Liver (tissue), 9 donors: ENCODE measurements around the gene TBXT. TPM values are rescaled to one million over a fixed set of nuclear protein-coding genes. Genes with fewer than 3 reads are reported as not detected.

ENCODE experiments used
- DNase-seq: peaks from one replicate; pipeline ENCODE4 v3.0.0-alpha.2; 2017; ENCODE audit warnings: low spot score
- H3K27ac ChIP-seq, 2 donors: one replicate each; pipeline ENCODE4 v1.7.0; 2013; ENCODE audit warnings: inconsistent platforms in 2 of 2, low read length in 2 of 2, control low read depth in 1 of 2, low read depth in 1 of 2, mild to moderate bottlenecking in 1 of 2
- H3K27me3 ChIP-seq, 4 donors: one replicate each; pipeline versions ENCODE4 v1.6.1 to v1.7.0; 2013; ENCODE audit warnings: low read length in 3 of 4, inconsistent platforms in 1 of 4, mild to moderate bottlenecking in 1 of 4, moderate library complexity in 1 of 4; ENCODE audit not compliant: control insufficient read depth in 4 of 4, insufficient read depth in 4 of 4
- H3K36me3 ChIP-seq, 4 donors: one replicate each; pipeline versions ENCODE4 v1.6.1 to v1.7.0; 2013; ENCODE audit warnings: low read length in 3 of 4, mild to moderate bottlenecking in 3 of 4, low read depth in 1 of 4, moderate library complexity in 1 of 4; ENCODE audit not compliant: control insufficient read depth in 4 of 4, insufficient read depth in 3 of 4
- H3K4me1 ChIP-seq, 4 donors: one replicate each; pipeline versions ENCODE4 v1.6.1 to v1.7.0; 2013; ENCODE audit warnings: low read length in 3 of 4, mild to moderate bottlenecking in 3 of 4, moderate library complexity in 1 of 4; ENCODE audit not compliant: control insufficient read depth in 4 of 4, insufficient read depth in 4 of 4
- H3K4me3 ChIP-seq, 3 donors: one replicate each; pipeline versions ENCODE4 v1.6.1 to v1.7.0; 2013; ENCODE audit warnings: low read length in 3 of 3, control low read depth in 1 of 3, low read depth in 1 of 3, mild to moderate bottlenecking in 1 of 3
- H3K9ac ChIP-seq, 2 donors: one replicate each; pipeline ENCODE4 v1.7.0; 2013; ENCODE audit warnings: low read length in 2 of 2, mild to moderate bottlenecking in 2 of 2, moderate library complexity in 2 of 2, control low read depth in 1 of 2, low read depth in 1 of 2
- H3K9me3 ChIP-seq, 4 donors: one replicate each; pipeline versions ENCODE4 v1.6.1 to v1.7.0; 2013; ENCODE audit warnings: low read length in 3 of 4; ENCODE audit not compliant: control insufficient read depth in 4 of 4
- ATF3 ChIP-seq: IDR thresholded peaks from 2 replicates; pipeline ENCODE4 v1.6.1; 2016; ENCODE audit warnings: antibody characterized with exemption
- CTCF ChIP-seq: fragments of 150-350 bp; IDR thresholded peaks from 2 replicates; pipeline ENCODE4 v1.5.1; 2017; ENCODE audit warnings: improper control_type of control experiment, low read depth, low read length; ENCODE audit not compliant: missing input control
- EGR1 ChIP-seq, 2 donors: IDR thresholded peaks; 2 replicates each; pipeline ENCODE4 v1.6.1; 2016 to 2018; ENCODE audit warnings: antibody characterized with exemption in 2 of 2, low read depth in 2 of 2
- FOXA1 ChIP-seq: IDR thresholded peaks from 2 replicates; pipeline ENCODE4 v1.6.1; 2016; ENCODE audit warnings: antibody characterized with exemption
- FOXA2 ChIP-seq: IDR thresholded peaks from 2 replicates; pipeline ENCODE4 v1.6.1; 2016; ENCODE audit warnings: antibody characterized with exemption
- GABPA ChIP-seq, 2 donors: IDR thresholded peaks in 1 of 2; conservative IDR thresholded peaks in 1 of 2; 2 replicates each; pipeline ENCODE4 v1.6.1; 2016; ENCODE audit warnings: antibody characterized with exemption in 2 of 2, mild to moderate bottlenecking in 1 of 2, moderate library complexity in 1 of 2
- HNF4A ChIP-seq, 2 donors: conservative IDR thresholded peaks; 2 replicates each; pipeline ENCODE4 v1.6.1; 2016; ENCODE audit warnings: antibody characterized with exemption in 2 of 2, mild to moderate bottlenecking in 2 of 2
- HNF4G ChIP-seq: IDR thresholded peaks from 2 replicates; pipeline ENCODE4 v1.6.1; 2016; ENCODE audit warnings: antibody characterized with exemption
- JUND ChIP-seq, 2 donors: IDR thresholded peaks; 2 replicates each; pipeline ENCODE4 v1.6.1; 2016; ENCODE audit warnings: antibody characterized with exemption in 2 of 2
- MAX ChIP-seq: IDR thresholded peaks from 2 replicates; pipeline ENCODE4 v1.6.1; 2016; ENCODE audit warnings: antibody characterized with exemption
- NR2F2 ChIP-seq: IDR thresholded peaks from 2 replicates; pipeline ENCODE4 v1.6.1; 2016; ENCODE audit warnings: antibody characterized with exemption
- RAD21 ChIP-seq, 2 donors: IDR thresholded peaks; 2 replicates each; pipeline ENCODE4 v1.6.1; 2016; ENCODE audit warnings: antibody characterized with exemption in 2 of 2, mild to moderate bottlenecking in 2 of 2
- REST ChIP-seq: IDR thresholded peaks from 2 replicates; pipeline ENCODE4 v1.6.1; 2016; ENCODE audit warnings: antibody characterized with exemption, mild to moderate bottlenecking
- RXRA ChIP-seq, 2 donors: IDR thresholded peaks; 2 replicates each; pipeline ENCODE4 v1.6.1; 2017 to 2018; ENCODE audit warnings: antibody characterized with exemption in 2 of 2, mild to moderate bottlenecking in 1 of 2
- SP1 ChIP-seq: IDR thresholded peaks from 2 replicates; pipeline ENCODE4 v1.6.1; 2018; ENCODE audit warnings: antibody characterized with exemption, mild to moderate bottlenecking
- TAF1 ChIP-seq: conservative IDR thresholded peaks from 2 replicates; pipeline ENCODE4 v1.6.1; 2016; ENCODE audit warnings: antibody characterized with exemption, mild to moderate bottlenecking
- YY1 ChIP-seq: IDR thresholded peaks from 2 replicates; pipeline ENCODE4 v1.6.1; 2016; ENCODE audit warnings: antibody characterized with exemption, mild to moderate bottlenecking
- ZBTB33 ChIP-seq: IDR thresholded peaks from 2 replicates; pipeline ENCODE4 v1.6.1; 2016; ENCODE audit warnings: antibody characterized with exemption
- WGBS: extraction: QIAGEN DNeasy Blood & Tissue Kit; methylation state at CpG from one replicate; pipeline ENCODE4 v1.1.7; 2013; 5-methylcytosine and 5-hydroxymethylcytosine counted together
- polyA plus RNA-seq, 2 donors: library from polyadenylated mRNA; stranded (reverse) in 1 of 2; unstranded in 1 of 2; fragments of 200-250 nt in 1 of 2; fragments of >200 nt in 1 of 2; fragmentation: Nextera tagmentation in 1 of 2; extraction: Ambion mirVana in 1 of 2; gene quantifications; one replicate each; pipeline versions ENCODE4 v1.2.1 to v1.2.3, GENCODE V29; 2013 to 2015
- total RNA-seq, 2 donors: library from RNA; depleted of rRNA; stranded (reverse); fragments of >200 nt; gene quantifications; one replicate each; pipeline ENCODE4 v1.2.3, GENCODE V29; 2014
- donor health status: healthy.
- donor health status: healthy.
- donor health status: healthy.
- donor health status: healthy.
- donor health status: healthy.

The TBXT gene
- total and polyA plus RNA-seq, 4 donors = not detected

- Histone ChIP-seq H3K9ac (no peak overlapping the region), H3K9me3 (peaks cover 1 to 10% (median 6%) of the 10 kb centered on the region in 4 donors), H3K27ac (no peak overlapping the region), H3K36me3 (no peaks in the 10 kb centered on the region), H3K4me1 (no peaks in the 10 kb centered on the region), H3K4me3 (no peak overlapping the region), H3K27me3 (peaks cover 0 to 9% (median 1%) of the 10 kb centered on the region in 4 donors)
- DNase-seq = no peak
- TF ChIP-seq FOXA2 (no peak), MAX (no peak), EGR1 (IDR thresholded peaks at IDR 0.05; ENCODE audit: low read depth in 2 of 2) (no peak), YY1 (no peak), RXRA (IDR thresholded peaks at IDR 0.05) (no peak), GABPA (IDR thresholded peaks at IDR 0.05 in 1 of 2, conservative IDR thresholded peaks at IDR 0.05 in 1 of 2) (no peak), RAD21 (IDR thresholded peaks at IDR 0.05) (no peak), ZBTB33 (no peak), REST (no peak), HNF4A (conservative IDR thresholded peaks at IDR 0.05) (no peak), JUND (IDR thresholded peaks at IDR 0.05) (no peak), SP1 (no peak), NR2F2 (no peak), ATF3 (no peak), CTCF (no peak), TAF1 (no peak), FOXA1 (no peak)
- WGBS = 76% methylated on average over 5 of the region's 5 CpGs
Measured at GRCh38 chr6:166145751-166146150, 21.9 kb downstream of the TBXT start.

GRCh38 chr6:166143011-166143410 is 24.6 kb downstream of the TBXT start:
- Histone ChIP-seq H3K27ac (no peak overlapping the region), H3K4me1 (no peaks in the 10 kb centered on the region), H3K4me3 (no peak overlapping the region), H3K9me3 (no peaks in the 10 kb centered on the region), H3K36me3 (no peaks in the 10 kb centered on the region), H3K9ac (no peak overlapping the region), H3K27me3 (peaks cover 0 to 3% (median 1%) of the 10 kb centered on the region in 4 donors)
- no peak for DNase-seq
- 46% methylated on average over 2 of the region's 2 CpGs for WGBS
- TF ChIP-seq HNF4G = no peak
- no peak for TF ChIP-seq TAF1
- no peak for TF ChIP-seq NR2F2
- no peak for TF ChIP-seq HNF4A (conservative IDR thresholded peaks at IDR 0.05)
- no peak for TF ChIP-seq JUND (IDR thresholded peaks at IDR 0.05)
- TF ChIP-seq GABPA (IDR thresholded peaks at IDR 0.05 in 1 of 2, conservative IDR thresholded peaks at IDR 0.05 in 1 of 2) = no peak
- no peak for TF ChIP-seq FOXA2
- TF ChIP-seq FOXA1 = no peak
- TF ChIP-seq ATF3 = no peak
- TF ChIP-seq RXRA (IDR thresholded peaks at IDR 0.05) = no peak
- no peak for TF ChIP-seq ZBTB33
- TF ChIP-seq RAD21 (IDR thresholded peaks at IDR 0.05) = no peak
- no peak for TF ChIP-seq EGR1 (IDR thresholded peaks at IDR 0.05; ENCODE audit: low read depth in 2 of 2)
- TF ChIP-seq CTCF = no peak
- no peak for TF ChIP-seq SP1
